Measurements from ENCODE around the gene TTC28. TPM values are rescaled to one million over a fixed set of nuclear protein-coding genes. Genes with fewer than 3 reads are reported as not detected.

The TTC28 gene
- total and polyA plus RNA-seq, 10 of the 15 experiments (the other 5 are each of a cell fraction or from before 2014, with no cell fraction given) = 0.15 to 8.4 (median 1.4) TPM

GRCh38 chr22:28360939-28361338 lies 318.7 kb downstream of the TTC28 start:
- ATAC-seq = no peak
- no peak overlapping the region for H3K4me3 ChIP-seq
- in situ Hi-C loops (cut with MboI) = no loop called here

More at GRCh38 chr22:28360939-28361338, 318.7 kb downstream of the TTC28 start:
- CTCF ChIA-PET = no interaction called here
- no peak overlapping the region for H2AFZ ChIP-seq (ENCODE audit: control insufficient read depth, low read depth, low read length)
- no TSS peak for BruUV-seq (replicated peaks)
- H3K4me1 ChIP-seq (ENCODE audit: control insufficient read depth, insufficient read depth, low read length) = no peaks in the 10 kb centered on the region
- H3K36me3 ChIP-seq (ENCODE audit: control insufficient read depth in 2 of 2, insufficient read depth in 2 of 2, low read length in 1 of 2) = no peaks in the 10 kb centered on the region
- no peaks in the 10 kb centered on the region for H4K20me1 ChIP-seq (ENCODE audit: control insufficient read depth, insufficient read depth)
- H3K9me3 ChIP-seq (replicated peaks; ENCODE audit: control insufficient read depth, insufficient read depth, low read length) = no peaks in the 10 kb centered on the region; the same call in 2 of the 3 replicates
- TF ChIP-seq PAX5 (IDR thresholded peaks at IDR 0.05; ENCODE audit: borderline replicate concordance, low read depth, low read length) (no peak), IKZF1 (conservative IDR thresholded peaks at IDR 0.05) (no peak), ZBTB40 (IDR thresholded peaks at IDR 0.05; ENCODE audit: borderline replicate concordance) (no peak), RAD51 (IDR thresholded peaks at IDR 0.05) (no peak), ZNF274 (IDR thresholded peaks at IDR 0.05; ENCODE audit: insufficient read depth, insufficient read length) (no peak), ATF2 (IDR thresholded peaks at IDR 0.05; ENCODE audit: low read length) (no peak)
- TF ChIP-seq, protein P1, sequence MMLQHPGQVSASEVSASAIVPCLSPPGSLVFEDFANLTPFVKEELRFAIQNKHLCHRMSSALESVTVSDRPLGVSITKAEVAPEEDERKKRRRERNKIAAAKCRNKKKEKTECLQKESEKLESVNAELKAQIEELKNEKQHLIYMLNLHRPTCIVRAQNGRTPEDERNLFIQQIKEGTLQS (IDR thresholded peaks at IDR 0.05; ENCODE audit: borderline replicate concordance, extremely low read depth, low read depth, low read length) = no peak
- TF ChIP-seq, protein P2, sequence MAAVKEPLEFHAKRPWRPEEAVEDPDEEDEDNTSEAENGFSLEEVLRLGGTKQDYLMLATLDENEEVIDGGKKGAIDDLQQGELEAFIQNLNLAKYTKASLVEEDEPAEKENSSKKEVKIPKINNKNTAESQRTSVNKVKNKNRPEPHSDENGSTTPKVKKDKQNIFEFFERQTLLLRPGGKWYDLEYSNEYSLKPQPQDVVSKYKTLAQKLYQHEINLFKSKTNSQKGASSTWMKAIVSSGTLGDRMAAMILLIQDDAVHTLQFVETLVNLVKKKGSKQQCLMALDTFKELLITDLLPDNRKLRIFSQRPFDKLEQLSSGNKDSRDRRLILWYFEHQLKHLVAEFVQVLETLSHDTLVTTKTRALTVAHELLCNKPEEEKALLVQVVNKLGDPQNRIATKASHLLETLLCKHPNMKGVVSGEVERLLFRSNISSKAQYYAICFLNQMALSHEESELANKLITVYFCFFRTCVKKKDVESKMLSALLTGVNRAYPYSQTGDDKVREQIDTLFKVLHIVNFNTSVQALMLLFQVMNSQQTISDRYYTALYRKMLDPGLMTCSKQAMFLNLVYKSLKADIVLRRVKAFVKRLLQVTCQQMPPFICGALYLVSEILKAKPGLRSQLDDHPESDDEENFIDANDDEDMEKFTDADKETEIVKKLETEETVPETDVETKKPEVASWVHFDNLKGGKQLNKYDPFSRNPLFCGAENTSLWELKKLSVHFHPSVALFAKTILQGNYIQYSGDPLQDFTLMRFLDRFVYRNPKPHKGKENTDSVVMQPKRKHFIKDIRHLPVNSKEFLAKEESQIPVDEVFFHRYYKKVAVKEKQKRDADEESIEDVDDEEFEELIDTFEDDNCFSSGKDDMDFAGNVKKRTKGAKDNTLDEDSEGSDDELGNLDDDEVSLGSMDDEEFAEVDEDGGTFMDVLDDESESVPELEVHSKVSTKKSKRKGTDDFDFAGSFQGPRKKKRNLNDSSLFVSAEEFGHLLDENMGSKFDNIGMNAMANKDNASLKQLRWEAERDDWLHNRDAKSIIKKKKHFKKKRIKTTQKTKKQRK (IDR thresholded peaks at IDR 0.05; ENCODE audit: low read depth, low read length) = no peak
- H3K27ac ChIP-seq (ENCODE audit: control insufficient read depth, insufficient read depth) = no peak overlapping the region
- DNase-seq (ENCODE audit: low read depth, low spot score) = no peak
- H3K27me3 ChIP-seq (replicated peaks in 1 of 2; ENCODE audit: control insufficient read depth in 2 of 2, insufficient read depth in 2 of 2, low read length in 1 of 2) = no peaks in the 10 kb centered on the region
- SMC1A ChIA-PET (ENCODE audit: uncharacterized antibody, unreplicated experiment) = no interaction called here
- no peaks in the 10 kb centered on the region for H3K79me2 ChIP-seq (ENCODE audit: control insufficient read depth, insufficient read depth, low read length)
- intact Hi-C loops (cut with micrococcal nuclease; ENCODE audit: unreplicated experiment) = no loop called here
- FAIRE-seq = no peak
- no peak overlapping the region for H3K4me2 ChIP-seq (ENCODE audit: control insufficient read depth, insufficient read depth)
- POLR2A ChIA-PET = no interaction called here
- RAD21 ChIA-PET (ENCODE audit: unreplicated experiment) = no interaction called here
- H3K9ac ChIP-seq (ENCODE audit: control insufficient read depth, insufficient read depth, low read length) = no peak overlapping the region

Data from GM12878 (cell line).